ENCODE measurements around the gene UQCR11.

Gene UQCR11

GRCh38 chr19:1634938-1635243 is 29.6 kb upstream of the UQCR11 start:
- TF ChIP-seq, protein P1, sequence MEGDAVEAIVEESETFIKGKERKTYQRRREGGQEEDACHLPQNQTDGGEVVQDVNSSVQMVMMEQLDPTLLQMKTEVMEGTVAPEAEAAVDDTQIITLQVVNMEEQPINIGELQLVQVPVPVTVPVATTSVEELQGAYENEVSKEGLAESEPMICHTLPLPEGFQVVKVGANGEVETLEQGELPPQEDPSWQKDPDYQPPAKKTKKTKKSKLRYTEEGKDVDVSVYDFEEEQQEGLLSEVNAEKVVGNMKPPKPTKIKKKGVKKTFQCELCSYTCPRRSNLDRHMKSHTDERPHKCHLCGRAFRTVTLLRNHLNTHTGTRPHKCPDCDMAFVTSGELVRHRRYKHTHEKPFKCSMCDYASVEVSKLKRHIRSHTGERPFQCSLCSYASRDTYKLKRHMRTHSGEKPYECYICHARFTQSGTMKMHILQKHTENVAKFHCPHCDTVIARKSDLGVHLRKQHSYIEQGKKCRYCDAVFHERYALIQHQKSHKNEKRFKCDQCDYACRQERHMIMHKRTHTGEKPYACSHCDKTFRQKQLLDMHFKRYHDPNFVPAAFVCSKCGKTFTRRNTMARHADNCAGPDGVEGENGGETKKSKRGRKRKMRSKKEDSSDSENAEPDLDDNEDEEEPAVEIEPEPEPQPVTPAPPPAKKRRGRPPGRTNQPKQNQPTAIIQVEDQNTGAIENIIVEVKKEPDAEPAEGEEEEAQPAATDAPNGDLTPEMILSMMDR (IDR thresholded peaks at IDR 0.05; ENCODE audit: low read depth, low read length, missing control alignments): no peak
- H3K4me3 ChIP-seq (ENCODE audit: low read depth, low read length): no peak overlapping the region
- in situ Hi-C loops (cut with HindIII; ENCODE audit: low sequenced_read_pairs): no loop called here
- no peak for DNase-seq (ENCODE audit: low read depth)

DNA sequence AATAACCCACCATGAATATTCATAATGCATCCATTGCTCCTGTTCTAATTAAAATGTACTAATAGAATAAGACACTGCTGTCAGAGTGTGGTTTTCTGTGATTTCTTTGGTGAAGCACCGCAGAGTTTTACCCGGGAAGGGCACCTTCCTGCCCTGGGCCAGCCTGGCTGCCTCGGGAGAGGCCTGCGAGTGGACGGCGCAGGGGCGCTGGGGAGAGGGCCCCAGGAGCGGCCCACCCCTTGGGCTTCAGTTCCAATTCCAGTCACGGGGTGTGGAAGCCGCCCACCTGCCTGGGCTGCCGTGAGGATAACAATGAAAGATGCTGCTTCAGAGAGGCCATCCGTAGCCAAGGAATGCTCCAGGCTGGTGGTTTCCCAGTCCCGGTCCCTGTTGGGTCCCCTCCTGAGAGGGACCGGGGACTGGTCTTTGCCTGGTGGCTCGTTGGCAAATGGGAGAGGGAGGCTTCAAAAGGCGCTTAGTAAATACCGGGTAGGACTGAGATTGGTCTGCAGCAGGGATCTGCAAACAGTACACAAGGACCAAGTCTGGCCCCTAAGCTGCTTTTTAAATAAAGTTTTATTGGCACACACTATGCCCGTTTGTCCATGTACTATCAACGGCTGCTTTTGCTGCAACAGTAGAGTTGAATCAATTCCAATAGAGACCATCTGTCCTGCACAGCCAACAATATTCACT is 29.1 kb upstream of the UQCR11 start:
- H3K4me3 ChIP-seq (ENCODE audit: low read depth, low read length): no peak overlapping the region
- in situ Hi-C loops (cut with HindIII; ENCODE audit: low sequenced_read_pairs): no loop called here
- TF ChIP-seq, protein P1 (IDR thresholded peaks at IDR 0.05; ENCODE audit: low read depth, low read length, missing control alignments): no peak
- DNase-seq (ENCODE audit: low read depth): no peak

GRCh38 chr19:1633269-1633826 is 28.1 kb upstream of the UQCR11 start:
- in situ Hi-C loops (cut with HindIII; ENCODE audit: low sequenced_read_pairs): no loop called here
- TF ChIP-seq, protein P1 (IDR thresholded peaks at IDR 0.05; ENCODE audit: low read depth, low read length, missing control alignments): no peak

GRCh38 chr19:1632462-1633268 is 27.4 kb upstream of the UQCR11 start:
- H3K4me3 ChIP-seq (ENCODE audit: low read depth, low read length): no peak overlapping the region
- TF ChIP-seq, protein P1 (IDR thresholded peaks at IDR 0.05; ENCODE audit: low read depth, low read length, missing control alignments): no peak
- DNase-seq (ENCODE audit: low read depth): no peak
- in situ Hi-C loops (cut with HindIII; ENCODE audit: low sequenced_read_pairs): no loop called here

More at GRCh38 chr19:1633269-1633826, 28.1 kb upstream of the UQCR11 start:
- H3K4me3 ChIP-seq (ENCODE audit: low read depth, low read length): no peak overlapping the region
- no peak for DNase-seq (ENCODE audit: low read depth)

- no peak for DNase-seq (ENCODE audit: low read depth)
- TF ChIP-seq, protein P1 (IDR thresholded peaks at IDR 0.05; ENCODE audit: low read depth, low read length, missing control alignments): no peak
- no peak overlapping the region for H3K4me3 ChIP-seq (ENCODE audit: low read depth, low read length)
- in situ Hi-C loops (cut with HindIII; ENCODE audit: low sequenced_read_pairs): no loop called here
These were observed 26.4 kb upstream of the UQCR11 start for GRCh38 chr19:1631557-1632100.

DNA sequence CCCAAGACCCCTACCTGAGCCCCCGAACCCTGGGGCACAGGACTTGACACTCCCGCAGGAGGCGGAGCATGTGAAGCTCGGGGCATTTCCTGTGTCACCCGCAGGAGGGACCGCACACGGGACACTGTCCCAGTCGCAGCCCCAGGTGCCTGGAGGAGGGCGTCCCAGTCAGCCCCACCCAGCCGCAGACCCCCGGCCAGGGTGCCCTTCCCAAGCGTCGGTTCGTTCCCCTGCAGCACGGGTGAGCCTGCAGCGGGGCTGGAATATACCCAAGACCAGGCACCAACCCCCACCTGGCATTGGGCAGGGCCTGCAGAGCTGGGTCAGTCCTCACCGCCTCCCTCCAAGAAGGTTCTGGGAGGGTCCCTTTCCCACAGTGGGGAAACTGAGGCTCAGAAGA is 25.5 kb upstream of the UQCR11 start:
- no peak for DNase-seq (ENCODE audit: low read depth)
- no peak overlapping the region for H3K4me3 ChIP-seq (ENCODE audit: low read depth, low read length)
- TF ChIP-seq, protein P1 (IDR thresholded peaks at IDR 0.05; ENCODE audit: low read depth, low read length, missing control alignments): no peak
- in situ Hi-C loops (cut with HindIII; ENCODE audit: low sequenced_read_pairs): no loop called here
